WI38 (cell line): ENCODE results near the gene L3MBTL4.

Source experiments
- H3K4me3 ChIP-seq: 2 replicates; pipeline ENCODE4 v1.5.1; 2011; ENCODE audit warnings: low read depth, mild to moderate bottlenecking, control low read depth, low read length
- TF ChIP-seq, protein P1 (sequence below): IDR thresholded peaks from 2 replicates; pipeline ENCODE4 v1.5.1; 2012; ENCODE audit warnings: low read depth, mild to moderate bottlenecking, control low read depth, low read length

Gene L3MBTL4

DNA sequence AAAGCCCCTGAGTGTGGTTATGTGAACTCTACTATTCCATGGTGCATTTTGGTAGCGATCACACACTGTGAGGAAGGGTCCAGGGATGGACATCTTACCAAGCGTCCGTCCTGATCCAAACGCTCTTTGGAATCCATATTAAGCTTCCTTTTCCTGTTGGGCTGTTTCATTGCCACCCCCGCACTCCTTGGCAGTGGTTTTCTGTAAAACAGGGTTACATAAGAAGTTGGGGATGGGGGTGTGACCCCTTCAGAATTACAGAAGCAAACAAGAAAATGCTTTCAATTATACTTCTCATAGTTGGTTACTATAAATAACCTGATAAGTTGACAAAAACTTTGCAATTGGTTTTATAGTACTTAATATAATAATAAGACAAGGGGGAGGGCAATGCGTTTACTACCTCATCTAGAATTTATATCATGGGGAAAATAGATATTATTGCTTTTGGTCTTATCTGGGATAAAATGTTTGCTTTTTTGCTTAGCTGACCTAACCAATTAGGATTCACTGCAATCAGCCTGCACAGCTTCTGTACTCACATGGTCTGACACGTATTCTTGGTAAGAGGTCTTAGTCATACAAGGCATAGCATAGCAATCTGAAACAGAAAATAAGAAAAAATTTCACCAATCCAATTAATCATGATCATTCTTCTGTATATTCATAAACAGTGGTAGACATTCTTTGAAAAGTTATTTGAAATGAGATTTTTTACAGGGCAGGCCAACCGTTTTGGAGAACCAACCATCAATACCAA is 103.1 kb downstream of the L3MBTL4 start:
- no peak overlapping the region for H3K4me3 ChIP-seq
- TF ChIP-seq, protein P1, sequence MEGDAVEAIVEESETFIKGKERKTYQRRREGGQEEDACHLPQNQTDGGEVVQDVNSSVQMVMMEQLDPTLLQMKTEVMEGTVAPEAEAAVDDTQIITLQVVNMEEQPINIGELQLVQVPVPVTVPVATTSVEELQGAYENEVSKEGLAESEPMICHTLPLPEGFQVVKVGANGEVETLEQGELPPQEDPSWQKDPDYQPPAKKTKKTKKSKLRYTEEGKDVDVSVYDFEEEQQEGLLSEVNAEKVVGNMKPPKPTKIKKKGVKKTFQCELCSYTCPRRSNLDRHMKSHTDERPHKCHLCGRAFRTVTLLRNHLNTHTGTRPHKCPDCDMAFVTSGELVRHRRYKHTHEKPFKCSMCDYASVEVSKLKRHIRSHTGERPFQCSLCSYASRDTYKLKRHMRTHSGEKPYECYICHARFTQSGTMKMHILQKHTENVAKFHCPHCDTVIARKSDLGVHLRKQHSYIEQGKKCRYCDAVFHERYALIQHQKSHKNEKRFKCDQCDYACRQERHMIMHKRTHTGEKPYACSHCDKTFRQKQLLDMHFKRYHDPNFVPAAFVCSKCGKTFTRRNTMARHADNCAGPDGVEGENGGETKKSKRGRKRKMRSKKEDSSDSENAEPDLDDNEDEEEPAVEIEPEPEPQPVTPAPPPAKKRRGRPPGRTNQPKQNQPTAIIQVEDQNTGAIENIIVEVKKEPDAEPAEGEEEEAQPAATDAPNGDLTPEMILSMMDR = no peak

DNA sequence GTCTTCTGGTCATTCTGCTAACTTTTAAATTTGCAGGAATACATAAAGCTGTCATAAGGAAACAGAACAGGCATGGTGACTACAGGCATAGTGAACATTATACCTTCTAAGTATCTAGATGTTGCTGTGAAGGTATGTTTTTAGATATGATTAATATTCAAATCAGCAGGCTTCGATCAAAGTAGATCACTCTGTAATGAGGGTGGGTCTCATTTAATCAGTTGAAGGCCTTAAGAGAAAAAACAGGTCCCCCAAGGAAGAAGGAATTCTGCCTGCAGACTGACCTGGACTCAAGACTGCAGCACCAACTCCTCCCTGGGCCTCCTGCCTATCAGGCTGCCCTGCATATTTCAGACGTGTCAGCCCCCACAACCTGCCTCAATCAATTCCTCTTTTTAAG is 104.0 kb downstream of the L3MBTL4 start:
- H3K4me3 ChIP-seq = no peak overlapping the region
- TF ChIP-seq, protein P1 = no peak

DNA sequence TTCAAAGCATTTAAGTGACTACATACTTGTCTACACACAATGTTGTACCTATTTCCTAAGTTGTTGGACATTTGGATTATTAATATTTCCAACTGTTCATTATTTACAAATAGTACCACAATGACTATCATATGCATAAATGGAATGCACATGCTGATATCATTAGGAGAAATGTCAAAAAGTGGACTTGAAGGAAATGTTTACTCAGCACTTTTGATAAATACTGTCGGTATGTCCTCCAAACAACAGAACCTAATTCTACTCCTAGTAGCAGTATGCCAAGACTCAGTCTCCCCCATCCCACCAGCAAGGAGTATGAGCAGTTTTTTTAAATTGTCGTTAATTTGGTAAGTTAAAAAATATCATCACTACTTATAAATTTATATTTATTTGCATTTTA is 116.8 kb downstream of the L3MBTL4 start:
- no peak overlapping the region for H3K4me3 ChIP-seq

GRCh38 chr18:6294148-6294784 is 120.4 kb downstream of the L3MBTL4 start:
- TF ChIP-seq, protein P1 = no peak
- H3K4me3 ChIP-seq = no peak overlapping the region

More for the DNA sequence above, 116.8 kb downstream of the L3MBTL4 start:
- TF ChIP-seq, protein P1 = no peak

- TF ChIP-seq, protein P1 = no peak
- no peak overlapping the region for H3K4me3 ChIP-seq
These were observed 124.9 kb downstream of the L3MBTL4 start for GRCh38 chr18:6289843-6290242.

DNA sequence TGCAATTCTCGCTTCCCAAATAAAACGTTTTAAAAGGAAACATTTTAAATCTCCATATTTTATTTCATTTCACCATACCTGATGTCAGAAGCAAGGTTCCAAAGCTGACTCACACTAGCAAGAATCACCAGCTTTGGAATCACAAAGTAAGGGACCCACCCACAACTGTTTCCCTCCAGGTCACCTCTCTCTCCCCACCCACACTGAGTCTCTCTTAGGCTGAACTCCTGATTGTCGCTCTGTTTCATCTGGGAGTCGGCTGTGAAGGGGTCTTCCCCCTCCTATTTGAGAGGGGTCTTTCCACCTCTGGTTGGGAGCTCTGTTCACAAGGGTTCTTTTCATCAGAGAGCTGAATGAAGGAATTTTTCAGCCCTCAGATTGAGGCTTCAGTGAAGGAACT is 128.1 kb downstream of the L3MBTL4 start:
- TF ChIP-seq, protein P1 = no peak
- H3K4me3 ChIP-seq = no peak overlapping the region

GRCh38 chr18:6284761-6285160 is 129.9 kb downstream of the L3MBTL4 start:
- no peak overlapping the region for H3K4me3 ChIP-seq
- TF ChIP-seq, protein P1 = no peak
